HTERT RPE-1 (cell line): ENCODE results near the gene MIB2.
"Not testable (repeated sequence)": the region's sequence is repeated elsewhere in the genome, so short reads cannot be mapped to it uniquely, and the experiment has no call there.

Experiments
- in situ Hi-C: fragments of 300-500 bp; cut with MboI; formaldehyde crosslinking; loops from 4 replicates; pipeline ENCODE4 v1.14.3; 2020; ENCODE audit warnings: low sequenced_read_pairs

The MIB2 gene

DNA sequence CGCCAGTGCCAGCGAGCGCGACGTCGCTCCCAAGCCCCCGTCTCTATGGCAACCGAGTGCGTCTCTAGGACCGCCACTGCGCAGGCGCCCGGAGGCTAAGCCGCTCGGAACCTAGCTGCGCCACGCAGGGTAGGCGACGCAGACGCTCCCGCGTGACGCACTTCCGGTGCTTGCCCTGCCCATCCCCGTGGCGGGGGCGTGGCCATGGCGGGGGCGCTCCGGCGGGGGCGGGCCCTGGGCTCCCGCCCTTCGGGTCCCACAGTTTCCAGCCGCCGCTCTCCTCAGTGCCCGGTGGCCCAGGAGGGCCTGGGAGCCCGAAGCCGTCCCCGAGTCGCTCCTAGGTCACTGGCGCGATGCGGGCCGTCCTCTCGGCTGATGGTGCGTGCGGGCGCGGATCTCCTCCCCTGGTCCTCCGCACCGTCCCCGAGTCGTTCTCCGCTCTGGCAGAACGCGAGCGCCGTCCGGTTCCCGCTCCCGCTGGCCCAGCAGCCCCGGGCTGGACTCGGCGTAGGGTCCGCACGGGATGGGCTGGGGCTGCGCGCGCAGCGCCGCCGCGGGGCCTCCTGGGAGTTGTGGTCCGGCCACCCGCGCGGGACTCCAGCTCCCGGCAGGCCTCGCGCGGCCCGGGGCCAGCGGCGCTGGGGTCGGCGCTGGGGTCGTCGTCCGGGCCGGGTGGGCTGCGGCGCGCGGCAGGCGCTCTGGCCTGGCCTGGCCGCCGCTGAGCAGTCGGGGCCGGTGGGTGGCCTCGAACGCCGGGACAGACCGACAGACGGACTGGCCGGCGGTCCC, at the start of gene MIB2:
Gene MIB2, plus strand, starts transcription at position 245 of the 789 bp plus-strand sequence. CDS start 7,953 bp downstream, outside the sequence.
- in situ Hi-C loops: no loop called here

DNA sequence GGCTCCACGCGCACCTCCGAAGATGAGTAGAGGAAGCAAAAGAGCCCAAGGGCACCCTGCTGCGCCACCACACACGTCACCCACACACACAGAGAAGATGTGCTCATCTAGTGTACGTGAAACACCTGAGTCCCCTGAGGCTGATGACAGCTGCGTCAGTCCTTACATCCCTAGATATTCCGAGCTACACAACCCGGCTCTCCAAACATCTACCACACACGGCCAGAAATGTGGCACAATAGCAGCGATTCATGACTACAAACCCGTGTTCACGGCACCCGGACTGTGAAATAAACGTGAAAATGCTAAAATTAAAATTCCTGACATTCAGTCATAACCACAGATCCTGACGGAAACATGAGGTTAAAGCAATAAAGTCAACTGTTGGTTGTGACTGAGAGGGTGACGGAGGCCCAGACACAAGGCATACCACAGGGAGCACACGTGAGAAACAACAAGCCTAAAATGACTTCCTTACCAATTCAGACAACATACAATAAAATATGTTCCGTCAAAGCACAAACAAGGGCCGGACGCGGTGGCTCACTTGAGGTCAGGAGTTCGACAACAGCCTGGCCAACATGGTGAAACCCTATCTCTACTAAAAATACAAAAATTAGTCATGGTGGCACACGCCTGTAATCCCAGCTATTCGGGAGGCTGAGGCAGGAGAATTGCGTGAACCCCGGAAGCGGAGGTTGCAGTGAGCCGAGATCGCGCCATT, 48.0 kb upstream of the MIB2 start:
- in situ Hi-C loops: no loop called here

DNA sequence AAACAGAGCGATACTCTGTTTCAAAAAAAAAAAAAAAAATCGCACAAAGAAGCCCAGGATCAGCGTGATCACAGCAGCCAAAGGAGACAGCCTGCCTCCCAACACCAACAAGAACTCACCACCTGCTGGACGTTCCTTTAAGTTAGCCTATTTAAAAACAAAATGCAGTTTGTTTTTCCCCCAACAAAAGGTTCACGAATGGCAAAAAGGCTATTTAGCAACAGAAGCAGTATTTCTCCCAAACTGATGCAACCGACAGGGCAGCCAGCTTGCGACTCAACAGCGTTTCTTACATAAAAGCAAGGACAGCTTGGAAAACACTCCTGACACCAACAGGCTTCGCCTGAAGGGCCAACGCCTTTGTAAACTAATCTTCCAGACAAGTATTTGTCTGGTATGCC, 47.4 kb upstream of the MIB2 start:
- in situ Hi-C loops: no loop called here

DNA sequence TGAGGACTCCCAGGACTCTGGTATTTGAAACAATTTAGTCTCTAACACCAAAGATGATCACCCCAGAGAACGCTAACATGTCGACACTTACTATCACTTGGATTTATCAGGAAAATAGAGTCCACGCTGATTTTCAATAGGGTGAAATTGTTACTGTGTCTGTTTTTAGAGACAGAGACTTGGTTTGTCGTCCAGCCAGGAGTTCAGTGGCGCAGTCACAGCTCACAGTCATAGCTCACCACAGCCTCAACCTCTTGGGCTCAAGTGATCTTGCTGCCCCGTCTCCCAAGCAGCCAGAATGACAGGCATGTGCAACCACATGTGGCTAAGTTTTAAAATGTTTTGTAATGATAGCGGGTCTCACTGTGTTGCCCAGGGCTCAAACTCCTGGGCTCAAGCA, 46.0 kb upstream of the MIB2 start:
- in situ Hi-C loops: no loop called here

DNA sequence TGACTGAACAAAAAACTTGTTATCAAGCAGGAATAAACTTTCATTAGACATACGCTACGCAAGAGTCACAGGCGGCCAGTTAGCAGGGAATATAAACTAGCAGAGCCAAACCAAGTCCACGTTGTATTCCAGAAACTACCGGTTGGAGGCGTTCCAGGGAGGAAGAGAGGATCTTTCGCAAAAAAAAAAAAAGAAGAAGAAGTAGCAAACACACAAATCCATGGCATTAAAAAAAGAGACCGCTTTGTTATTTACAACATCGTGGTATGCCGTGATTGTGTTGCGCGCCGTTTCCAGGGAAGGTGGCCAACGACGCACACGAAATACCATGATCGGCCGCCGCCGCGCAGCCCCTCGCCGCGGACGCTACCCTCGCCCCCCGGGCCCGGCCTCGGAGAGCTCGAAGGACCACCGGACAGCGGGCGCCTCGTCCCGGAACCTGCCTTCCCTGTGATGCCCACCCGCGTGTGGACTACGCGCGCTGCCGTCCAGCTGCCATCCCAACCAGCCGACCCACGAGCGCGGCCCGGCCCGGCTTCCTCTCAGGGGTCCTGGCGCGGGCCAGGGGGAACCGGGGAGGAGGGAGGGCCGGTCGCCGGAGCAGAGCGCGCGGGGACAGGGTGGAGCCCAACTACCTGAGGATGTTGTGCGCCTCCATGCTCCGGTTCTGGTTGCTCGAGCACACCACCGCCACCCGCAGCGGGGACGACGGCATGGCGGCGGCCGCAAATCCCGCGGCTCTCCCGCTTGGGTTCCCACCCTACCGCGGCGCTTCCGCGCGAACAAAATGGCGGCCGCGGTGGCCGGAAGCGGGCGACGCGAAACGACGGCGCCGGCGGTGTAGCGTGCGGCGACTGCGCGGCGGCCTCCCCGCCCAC, 41.2 kb upstream of the MIB2 start:
- in situ Hi-C loops: no loop called here

DNA sequence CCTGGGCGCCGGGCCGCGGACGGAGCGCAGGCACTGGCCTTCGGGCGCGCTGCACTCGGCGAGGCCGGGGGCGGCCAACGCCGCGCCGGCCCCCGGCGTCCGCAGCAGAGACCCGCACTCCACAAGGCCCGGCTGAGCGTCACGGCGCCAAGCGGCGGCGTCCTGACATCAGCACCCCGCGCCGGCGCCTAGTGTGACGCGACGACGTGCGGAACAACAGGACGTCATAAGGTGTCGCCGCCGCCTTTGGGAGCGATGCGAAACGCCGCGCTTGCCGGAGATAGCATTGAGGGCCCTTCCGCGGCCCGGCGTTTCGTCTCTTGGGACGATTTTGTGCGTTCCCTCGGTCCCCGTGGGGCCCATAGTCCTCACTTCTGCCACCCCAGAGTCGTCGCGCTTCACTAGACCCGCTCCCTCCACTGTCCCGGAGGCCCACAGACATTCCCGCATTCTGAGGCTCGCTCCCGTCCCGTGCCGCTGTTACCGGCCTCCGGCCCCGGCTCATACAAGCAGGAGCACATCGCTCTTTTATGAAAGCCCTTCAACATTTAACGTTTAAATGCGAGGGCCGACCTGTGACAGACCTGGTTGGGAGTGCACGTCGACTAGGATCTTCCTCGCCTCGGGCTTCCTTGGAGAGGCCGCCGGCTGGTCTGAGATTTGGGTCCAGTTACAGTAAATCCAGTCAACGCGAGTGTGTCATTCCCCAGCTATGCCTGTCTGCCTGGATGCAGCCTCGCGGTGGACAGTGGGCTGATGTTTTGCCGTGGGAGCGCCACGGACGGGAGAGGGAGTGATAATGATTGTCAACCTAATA, 40.4 kb upstream of the MIB2 start, which contains the start of gene SSU72:
Gene SSU72, minus strand, starts transcription at position 143 of the 817 bp plus-strand sequence. CDS start 306 bp downstream, outside the sequence.
- in situ Hi-C loops: no loop called here

DNA sequence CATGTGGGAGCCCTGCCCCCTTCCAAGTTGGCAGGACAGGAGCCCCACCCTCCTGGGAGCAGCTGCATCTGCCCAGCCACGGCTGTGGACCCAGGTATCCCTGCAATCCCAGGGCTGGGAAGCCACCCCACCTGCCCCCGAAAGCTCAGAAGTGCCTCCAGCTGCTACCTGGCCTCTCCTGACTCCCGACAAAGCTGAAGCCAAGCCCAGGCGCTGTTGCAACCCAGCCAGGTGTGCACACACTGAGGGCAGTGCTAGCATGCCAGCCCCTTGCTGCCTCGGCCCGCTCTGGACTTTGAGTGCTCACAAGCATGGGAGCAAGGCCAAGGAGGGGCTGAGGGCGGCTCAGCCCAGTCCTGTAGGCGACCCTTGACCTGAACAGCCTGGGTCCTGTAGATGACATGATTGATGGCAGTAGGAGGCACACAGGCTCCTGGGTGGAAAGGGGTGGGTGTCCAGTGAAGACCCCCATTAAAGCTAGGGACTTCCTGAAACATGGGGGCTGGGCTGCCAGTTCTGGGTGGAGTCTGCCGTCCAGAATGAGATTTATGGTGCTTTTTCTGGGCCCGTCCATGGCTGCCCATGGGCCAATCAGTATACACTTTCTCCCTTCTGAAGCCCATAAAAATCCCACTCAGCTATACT, 37.8 kb upstream of the MIB2 start:
- in situ Hi-C loops: no loop called here

DNA sequence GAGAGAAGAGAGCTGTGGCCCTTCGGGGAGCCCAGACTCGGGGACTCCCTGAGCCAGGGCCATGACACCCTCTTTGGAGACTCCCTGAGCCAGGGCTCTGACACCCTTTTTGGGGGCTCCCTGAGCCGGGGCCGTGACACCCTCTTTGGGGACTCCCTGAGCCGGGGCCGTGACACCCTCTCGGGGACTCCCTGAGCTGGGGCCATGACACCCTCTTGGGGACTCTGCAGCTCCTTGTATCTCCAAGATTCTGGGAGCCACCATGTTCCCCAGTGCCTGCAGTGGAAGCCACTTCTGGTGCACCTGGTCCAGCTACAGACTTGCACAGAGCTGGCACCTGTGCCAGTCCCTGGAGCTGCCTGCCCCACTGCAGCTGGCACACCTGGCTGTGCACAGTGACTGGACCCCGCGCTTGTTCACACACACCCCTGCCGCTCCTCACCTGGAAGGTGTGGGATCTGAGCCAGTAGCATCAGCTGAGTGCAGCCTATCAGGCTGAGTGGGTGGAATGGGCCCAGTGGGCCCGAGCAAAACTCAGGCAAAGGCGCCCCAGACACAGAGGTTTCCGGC, 36.8 kb upstream of the MIB2 start:
- in situ Hi-C loops: no loop called here

DNA sequence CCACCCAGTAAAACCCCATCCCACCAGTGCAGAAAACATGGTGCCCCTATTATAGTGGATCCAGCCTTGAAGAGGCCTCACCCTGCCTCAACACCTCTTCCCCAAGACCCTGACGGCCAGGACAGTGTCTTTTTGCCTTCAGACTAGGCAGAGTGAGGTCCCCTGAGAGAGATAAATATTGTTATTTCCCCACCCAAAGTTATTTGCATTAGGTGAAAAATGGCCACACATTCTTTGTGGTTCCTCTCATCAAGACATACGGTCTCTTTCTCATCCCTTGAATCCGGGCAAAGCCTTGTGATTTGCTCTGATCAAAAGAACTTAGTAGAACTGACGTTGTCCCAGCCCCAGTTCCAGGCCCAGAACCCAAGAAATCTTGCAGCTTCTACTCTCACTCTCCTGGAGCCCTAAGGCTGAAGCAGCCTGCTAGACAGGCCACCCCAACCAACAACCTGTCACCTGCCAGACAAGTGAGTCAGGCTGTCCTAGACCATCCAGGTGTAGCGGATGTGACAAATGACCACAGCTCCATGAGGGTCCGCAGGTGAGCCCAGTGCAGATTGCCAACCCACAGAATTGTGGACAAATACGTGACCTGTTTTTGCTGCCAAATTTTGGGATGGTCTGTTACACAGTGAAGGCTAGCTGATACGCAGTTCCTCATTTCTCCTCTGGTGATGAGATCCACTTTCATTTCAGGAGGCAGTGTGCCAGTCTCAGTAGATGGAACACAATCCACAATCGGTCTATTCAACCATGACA, 32.5 kb upstream of the MIB2 start:
- in situ Hi-C loops: no loop called here

DNA sequence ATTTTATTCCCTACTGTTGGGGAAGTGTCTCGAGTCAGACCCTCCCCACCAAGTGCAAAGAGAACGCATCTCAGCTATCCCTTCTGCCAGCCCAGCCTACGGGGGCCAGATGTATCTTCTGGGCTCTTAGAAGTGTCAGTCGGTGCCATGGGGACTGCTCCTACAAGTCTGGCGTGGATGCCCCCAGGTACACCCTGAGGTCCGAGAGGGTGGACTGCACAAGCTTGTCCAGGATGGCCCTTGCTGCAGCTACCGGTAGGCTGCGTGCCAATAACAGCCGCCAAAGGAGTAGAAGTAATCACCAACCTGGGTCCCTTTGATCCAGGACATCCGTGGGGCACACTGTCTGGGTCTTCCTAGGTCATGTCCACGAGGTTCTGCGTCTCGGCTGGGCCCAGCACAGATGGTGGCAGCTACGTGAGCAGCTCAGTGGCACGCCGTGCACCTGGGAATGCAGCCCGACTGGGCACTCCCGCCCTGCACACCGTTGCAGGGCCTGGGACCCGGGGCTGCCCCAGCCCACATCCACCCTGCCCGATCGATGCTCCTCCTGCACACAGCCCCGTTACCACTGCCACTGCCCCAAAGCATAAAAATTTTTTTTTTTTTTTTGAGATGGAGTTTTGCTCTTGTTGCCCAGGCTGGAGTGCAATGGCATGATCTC, 31.8 kb upstream of the MIB2 start:
- in situ Hi-C loops: no loop called here

DNA sequence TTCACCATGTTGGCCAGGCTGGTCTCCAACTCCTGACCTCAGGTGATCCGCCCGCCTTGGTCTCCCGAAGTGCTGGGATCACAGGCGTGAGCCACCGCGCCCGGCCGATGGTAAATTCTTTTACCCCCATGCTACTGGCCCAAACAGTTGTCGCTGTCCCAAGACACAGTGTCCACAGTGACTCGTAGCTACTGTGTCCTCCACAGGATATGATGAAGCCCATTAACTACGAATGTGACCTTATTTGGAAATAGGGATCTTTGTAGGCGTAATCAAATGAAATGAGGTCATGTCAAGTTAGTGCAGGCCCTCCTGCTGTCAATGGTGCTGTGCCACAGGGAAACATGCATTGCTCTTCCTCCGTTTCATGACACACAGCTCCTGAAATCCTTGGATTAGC, 23.8 kb upstream of the MIB2 start:
- in situ Hi-C loops: no loop called here

DNA sequence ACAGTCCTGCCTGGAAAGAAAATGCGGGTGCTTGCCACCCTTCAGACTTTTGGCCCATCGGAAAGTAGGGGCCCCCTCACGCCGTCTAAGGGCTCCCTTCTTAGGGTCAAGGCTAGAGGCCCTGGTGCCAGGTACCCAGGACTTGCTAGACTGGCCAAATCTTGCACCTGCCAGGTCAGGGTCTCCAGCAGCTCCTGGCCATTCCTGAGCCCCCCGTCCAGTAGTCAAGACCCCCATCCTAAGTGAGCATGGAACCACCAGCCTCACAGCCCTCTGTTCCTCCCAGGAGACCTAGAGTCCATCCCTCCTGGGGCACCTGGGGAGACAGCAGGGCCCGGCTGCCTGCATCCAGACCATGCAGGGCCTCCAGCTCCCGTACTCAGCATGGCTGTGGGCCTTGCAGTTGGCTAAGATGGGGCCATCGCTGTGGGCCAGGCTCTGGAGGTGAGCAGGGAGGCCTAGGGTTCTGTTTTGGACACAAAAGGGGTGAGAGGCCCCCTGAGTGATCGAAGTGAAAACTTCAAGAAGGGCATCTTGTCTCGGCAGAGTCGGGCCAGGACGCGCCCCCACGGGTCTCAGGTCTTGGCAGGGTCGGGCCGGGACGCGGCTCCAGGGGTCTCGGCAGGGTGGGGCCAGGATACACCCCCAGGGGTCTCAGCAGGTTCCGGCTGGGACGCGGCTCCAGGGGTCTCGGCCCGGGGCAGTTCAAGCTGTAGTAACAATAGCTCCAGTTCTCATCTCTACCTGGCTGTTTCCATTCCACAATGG, 21.3 kb upstream of the MIB2 start:
- in situ Hi-C loops: no loop called here

DNA sequence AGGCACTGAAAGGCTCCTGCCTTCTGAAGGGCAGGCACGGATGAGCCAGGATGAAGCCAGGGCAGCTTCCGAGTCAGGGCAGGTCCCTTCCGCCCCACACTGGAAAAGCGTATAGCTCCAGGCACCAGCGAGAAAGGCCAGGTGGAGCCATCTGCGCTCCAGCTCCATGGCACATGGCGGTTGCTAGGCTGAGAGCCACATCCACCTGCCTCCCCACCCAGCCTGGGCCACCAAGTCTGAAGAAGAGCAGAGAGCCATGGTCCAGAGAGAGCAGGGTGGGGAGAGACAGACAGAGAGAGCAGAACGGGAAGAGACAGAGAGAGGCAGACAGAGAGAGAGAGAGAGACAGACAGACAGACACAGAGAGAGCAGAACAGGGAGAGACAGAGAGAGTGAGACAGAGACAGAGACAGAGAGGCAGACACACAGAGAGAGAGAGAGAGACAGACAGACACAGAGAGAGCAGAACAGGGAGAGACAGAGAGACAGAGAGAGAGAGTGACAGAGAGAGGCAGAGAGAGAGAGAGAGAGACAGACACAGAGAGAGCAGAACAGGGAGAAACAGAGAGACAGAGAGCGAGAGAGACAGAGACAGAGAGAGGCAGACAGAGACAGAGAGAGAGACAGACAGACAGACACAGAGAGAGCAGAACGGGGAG, 20.6 kb upstream of the MIB2 start:
- in situ Hi-C loops: no loop called here

DNA sequence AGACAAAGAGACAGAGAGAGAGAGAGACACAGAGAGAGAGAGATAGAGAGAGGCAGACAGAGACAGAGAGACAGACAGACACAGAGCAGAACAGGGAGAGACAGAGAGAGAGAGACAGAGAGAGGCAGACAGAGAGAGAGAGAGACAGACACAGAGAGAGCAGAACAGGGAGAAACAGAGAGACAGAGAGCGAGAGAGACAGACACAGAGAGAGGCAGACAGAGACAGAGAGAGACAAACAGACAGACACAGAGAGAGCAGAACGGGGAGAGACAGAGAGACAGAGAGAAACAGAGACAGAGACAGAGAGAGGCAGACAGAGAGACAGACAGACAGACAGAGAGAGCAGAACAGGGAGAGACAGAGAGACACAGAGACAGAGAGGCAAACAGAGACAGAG, 20.0 kb upstream of the MIB2 start:
- in situ Hi-C loops: not testable (repeated sequence)

DNA sequence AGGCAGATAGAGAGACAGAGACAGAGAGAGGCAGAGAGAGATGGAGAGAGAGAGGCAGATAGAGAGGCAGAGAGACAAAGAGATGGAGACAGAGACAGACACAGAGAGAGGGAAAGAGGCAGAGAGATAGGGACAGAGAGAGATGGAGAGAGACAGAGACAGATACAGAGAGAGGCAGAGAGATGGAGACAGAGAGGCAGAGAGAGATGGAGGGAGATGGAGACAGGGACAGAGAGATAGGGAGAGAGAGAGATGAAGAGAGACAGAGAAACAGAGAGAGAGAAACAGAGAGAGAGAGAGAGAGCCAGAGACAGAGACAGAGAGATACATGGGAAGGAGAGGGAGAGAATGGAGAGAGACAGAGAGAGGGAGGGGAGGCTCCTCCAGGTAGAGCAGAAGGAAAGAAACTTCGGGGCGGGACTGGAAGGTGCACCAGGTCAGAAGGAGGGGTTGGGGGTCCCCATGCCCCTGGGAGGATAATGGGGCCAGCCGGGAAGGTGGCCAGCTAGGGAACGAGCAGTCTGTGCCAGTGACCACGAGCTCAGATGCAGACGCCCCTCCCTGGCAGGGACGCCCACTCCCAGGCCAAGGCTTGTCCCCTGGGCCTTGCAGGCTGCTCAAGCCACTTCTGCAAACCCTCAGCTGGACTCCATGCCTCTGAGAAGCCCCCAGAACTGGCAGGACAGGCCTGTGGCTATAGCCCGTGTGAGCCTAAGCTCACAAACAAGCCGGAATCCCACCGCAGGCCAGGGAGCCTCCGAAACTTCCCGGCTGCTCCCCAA, 18.6 kb upstream of the MIB2 start:
- in situ Hi-C loops: no loop called here

DNA sequence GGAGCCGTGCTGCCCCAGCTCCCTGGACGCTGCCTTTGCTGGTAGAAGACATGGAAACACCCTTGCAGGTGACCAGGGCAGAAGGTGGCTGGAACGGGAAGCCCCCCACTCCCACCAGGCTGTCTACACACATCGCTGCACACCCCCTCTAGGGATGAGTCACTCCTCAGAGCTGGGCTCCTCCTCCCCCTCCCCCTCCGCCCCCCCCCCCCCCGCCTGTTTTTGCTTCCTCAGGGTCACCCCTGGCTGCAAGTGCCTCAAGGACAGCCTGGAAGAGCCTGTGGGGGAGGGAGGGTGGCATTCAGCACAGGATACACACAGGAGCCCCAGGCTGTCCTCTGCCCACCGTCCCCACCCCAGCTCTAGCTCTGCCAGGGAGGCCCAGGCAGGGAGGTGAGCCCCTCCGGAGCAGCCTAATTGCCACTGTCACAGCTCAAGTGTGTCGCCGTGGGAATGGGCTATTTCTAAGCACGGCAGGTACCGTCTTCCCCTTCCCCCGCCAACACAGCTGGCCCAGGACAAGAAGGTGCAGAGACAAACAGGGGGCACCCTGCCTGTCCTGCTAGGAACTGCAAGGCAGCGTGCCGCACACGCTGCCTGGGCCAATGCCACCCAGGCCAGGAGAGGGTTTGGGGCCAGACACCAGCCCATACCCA, 17.9 kb upstream of the MIB2 start:
- in situ Hi-C loops: no loop called here
